ENCODE data around the gene UBE3B. TPM values are rescaled to one million over a fixed set of nuclear protein-coding genes. Genes with fewer than 3 reads are reported as not detected.

UBE3B gene
- total RNA-seq, 1 donor from 2014 or later = 36.9 TPM

DNA sequence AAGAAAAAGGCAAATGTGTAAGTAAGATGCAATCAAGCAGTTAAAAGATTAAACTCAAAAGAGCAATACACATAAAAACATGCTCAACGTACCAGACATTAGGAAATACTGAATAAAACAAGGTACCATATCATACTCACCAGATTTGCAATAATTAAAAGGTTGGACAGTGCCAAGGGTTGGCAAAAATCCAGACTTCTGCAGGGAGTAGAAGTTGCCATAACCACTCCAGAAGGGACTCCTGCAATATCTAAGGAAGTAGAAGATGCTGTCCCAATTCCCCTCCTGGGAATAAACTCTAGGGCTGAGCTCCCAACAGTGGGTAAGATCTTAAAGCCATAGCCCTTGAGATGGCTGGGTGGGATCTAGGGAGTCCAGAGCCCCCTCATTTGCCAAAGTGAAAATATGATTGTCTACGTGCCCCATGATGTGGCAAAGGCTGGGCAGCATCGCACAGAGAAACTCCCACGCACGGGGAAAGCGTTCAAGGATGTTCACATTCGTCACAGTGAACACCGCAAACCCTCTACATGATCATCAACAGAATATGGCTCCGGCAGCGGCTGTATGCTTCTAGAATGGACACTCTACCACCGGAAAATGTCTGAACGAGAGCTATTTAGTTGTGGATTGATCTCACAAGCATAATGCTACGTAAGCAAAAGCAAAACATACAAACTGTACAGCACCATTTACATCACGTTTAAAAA is 12.6 kb upstream of the UBE3B start:
- intact Hi-C loops (cut with micrococcal nuclease) = loop anchor here (5.0 kb wide), 1 partner anchor 108 kb away; the partner anchor contains the start of genes MMAB and MVK
- POLR2A ChIA-PET = no interaction called here

DNA sequence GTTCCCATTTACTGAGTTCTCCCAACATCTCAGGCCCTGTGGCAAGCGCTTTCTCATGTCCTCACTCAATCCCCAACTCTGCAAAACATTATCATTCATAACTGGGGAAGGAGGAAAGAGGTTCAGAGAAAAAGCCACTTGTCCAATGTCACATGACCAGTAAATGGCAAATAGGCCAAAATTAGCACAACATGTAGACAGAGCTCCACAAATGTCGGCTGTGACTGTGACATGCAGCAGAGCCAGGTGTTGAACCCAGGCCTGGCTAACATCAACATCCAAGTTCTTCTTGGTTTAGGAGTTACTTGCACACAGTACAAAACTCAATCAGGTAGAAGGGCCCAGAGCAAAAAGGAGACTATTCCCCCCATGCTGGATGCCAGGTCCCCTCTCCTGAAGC is 11.1 kb upstream of the UBE3B start:
- TF ChIP-seq, protein P1, sequence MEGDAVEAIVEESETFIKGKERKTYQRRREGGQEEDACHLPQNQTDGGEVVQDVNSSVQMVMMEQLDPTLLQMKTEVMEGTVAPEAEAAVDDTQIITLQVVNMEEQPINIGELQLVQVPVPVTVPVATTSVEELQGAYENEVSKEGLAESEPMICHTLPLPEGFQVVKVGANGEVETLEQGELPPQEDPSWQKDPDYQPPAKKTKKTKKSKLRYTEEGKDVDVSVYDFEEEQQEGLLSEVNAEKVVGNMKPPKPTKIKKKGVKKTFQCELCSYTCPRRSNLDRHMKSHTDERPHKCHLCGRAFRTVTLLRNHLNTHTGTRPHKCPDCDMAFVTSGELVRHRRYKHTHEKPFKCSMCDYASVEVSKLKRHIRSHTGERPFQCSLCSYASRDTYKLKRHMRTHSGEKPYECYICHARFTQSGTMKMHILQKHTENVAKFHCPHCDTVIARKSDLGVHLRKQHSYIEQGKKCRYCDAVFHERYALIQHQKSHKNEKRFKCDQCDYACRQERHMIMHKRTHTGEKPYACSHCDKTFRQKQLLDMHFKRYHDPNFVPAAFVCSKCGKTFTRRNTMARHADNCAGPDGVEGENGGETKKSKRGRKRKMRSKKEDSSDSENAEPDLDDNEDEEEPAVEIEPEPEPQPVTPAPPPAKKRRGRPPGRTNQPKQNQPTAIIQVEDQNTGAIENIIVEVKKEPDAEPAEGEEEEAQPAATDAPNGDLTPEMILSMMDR (IDR thresholded peaks at IDR 0.05) = no peak
- DNase-seq (no peak), ATAC-seq (ENCODE audit: low read depth) (no peak)
- Mint-ChIP-seq H3K36me3 (ENCODE audit: low read depth) (peaks cover 60% of the 10 kb centered on the region), H3K27ac (no peak overlapping the region), H3K27me3 (no peaks in the 10 kb centered on the region), H3K4me3 (no peak overlapping the region), H3K4me1 (peaks cover 9% of the 10 kb centered on the region), H3K9me3 (no peaks in the 10 kb centered on the region)
- ChIA-PET CTCF (no interaction called here), POLR2A (no interaction called here)
- intact Hi-C loops (cut with micrococcal nuclease) = no loop called here

More for the DNA sequence above, 12.6 kb upstream of the UBE3B start:
- no peak overlapping the region for H3K4me3 Mint-ChIP-seq
- ATAC-seq (ENCODE audit: low read depth) (no peak), DNase-seq (no peak)
- TF ChIP-seq, protein P1 (IDR thresholded peaks at IDR 0.05) = no peak
- CTCF ChIA-PET = no interaction called here
- peaks cover 66% of the 10 kb centered on the region for H3K36me3 Mint-ChIP-seq (ENCODE audit: low read depth)
- no peak overlapping the region for H3K27ac Mint-ChIP-seq
- no peaks in the 10 kb centered on the region for H3K27me3 Mint-ChIP-seq
- H3K9me3 Mint-ChIP-seq = no peaks in the 10 kb centered on the region
- H3K4me1 Mint-ChIP-seq = peaks cover 11% of the 10 kb centered on the region

DNA sequence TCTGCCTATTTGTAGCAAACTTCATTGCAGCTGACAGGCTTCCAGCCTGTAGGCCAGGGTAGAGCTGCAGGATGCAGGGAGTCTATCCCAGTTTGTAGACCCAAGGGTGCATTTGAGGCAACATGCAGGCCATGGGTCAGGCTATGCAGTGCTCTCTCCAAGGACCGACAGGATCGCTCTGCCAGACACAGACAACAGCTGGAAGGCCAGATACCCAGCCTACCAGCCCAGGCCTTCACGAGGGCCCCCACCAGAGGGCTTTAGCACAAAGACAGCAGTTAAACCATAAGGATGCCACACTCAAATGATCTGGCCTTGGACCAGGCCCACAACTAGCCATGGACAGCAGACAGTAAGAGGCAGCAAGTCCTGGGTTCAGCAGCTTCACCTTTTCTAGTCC is 10.6 kb upstream of the UBE3B start:
- Mint-ChIP-seq H3K36me3 (ENCODE audit: low read depth) (peaks cover 60% of the 10 kb centered on the region), H3K9me3 (no peaks in the 10 kb centered on the region), H3K27ac (no peak overlapping the region), H3K4me3 (no peak overlapping the region), H3K27me3 (no peaks in the 10 kb centered on the region), H3K4me1 (peaks cover 5% of the 10 kb centered on the region)
- CTCF ChIA-PET = no interaction called here
- no peak for ATAC-seq (ENCODE audit: low read depth)
- TF ChIP-seq, protein P1 (IDR thresholded peaks at IDR 0.05) = no peak
- DNase-seq = no peak
- POLR2A ChIA-PET = interaction anchor here (0.6 kb wide), 1 partner anchor 19 kb away, joined by 5 read pairs; no protein-coding TSS in a partner anchor
- intact Hi-C loops (cut with micrococcal nuclease) = no loop called here

- peaks cover 5% of the 10 kb centered on the region for H3K4me1 Mint-ChIP-seq
- no peaks in the 10 kb centered on the region for H3K9me3 Mint-ChIP-seq
- TF ChIP-seq, protein P1 (IDR thresholded peaks at IDR 0.05) = no peak
- POLR2A ChIA-PET = no interaction called here
- intact Hi-C loops (cut with micrococcal nuclease) = no loop called here
- ATAC-seq (ENCODE audit: low read depth) (no peak), DNase-seq (no peak)
- no peak overlapping the region for H3K27ac Mint-ChIP-seq
- CTCF ChIA-PET = no interaction called here
- H3K36me3 Mint-ChIP-seq (ENCODE audit: low read depth) = peaks cover 55% of the 10 kb centered on the region
- no peak overlapping the region for H3K4me3 Mint-ChIP-seq
- no peaks in the 10 kb centered on the region for H3K27me3 Mint-ChIP-seq
Observed at GRCh38 chr12:109467978-109468676, 9.3 kb upstream of the UBE3B start.

DNA sequence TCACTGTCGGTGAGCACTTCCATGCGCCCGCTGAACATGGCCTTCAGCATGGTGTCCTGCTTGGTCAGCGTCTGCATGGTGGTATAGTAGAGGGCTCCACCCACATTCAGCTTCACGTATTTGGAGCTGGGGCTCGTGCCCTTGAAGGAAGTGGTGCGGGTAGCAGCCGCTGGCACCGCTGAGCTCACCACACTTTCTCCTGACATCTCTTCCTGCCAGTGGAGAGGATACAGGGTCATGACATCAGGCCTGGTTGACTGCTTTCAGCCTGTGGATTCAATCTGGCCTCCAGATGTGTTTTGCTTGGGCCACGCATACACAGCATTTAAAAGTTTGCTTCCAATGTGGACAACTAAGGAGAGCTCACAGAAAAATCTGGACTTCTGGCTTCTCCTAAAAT is 7.9 kb upstream of the UBE3B start:
- ChIA-PET POLR2A (no interaction called here), CTCF (no interaction called here)
- no peaks in the 10 kb centered on the region for H3K27me3 Mint-ChIP-seq
- no peaks in the 10 kb centered on the region for H3K9me3 Mint-ChIP-seq
- H3K27ac Mint-ChIP-seq = no peak overlapping the region
- H3K4me3 Mint-ChIP-seq = no peak overlapping the region
- H3K4me1 Mint-ChIP-seq = peaks cover 5% of the 10 kb centered on the region
- DNase-seq = no peak
- no peak for ATAC-seq (ENCODE audit: low read depth)
- intact Hi-C loops (cut with micrococcal nuclease) = no loop called here
- peaks cover 44% of the 10 kb centered on the region for H3K36me3 Mint-ChIP-seq (ENCODE audit: low read depth)
- TF ChIP-seq, protein P1 (IDR thresholded peaks at IDR 0.05) = no peak

All from activated B cell treated with CpG ODN at 0.5 μM for 24 hours (primary cell).